CD14-positive monocyte (primary cell): Measurements from ENCODE around the gene DUSP9. TPM values are rescaled to one million over a fixed set of nuclear protein-coding genes. Genes with fewer than 3 reads are reported as not detected.

Experiments used
- DNase-seq, 3 donors: peaks; one replicate each; pipeline ENCODE4 v3.0.0-alpha.2; 2011 to 2022
- H2AFZ ChIP-seq: 2 replicates; pipeline ENCODE4 v1.6.0; 2012; ENCODE audit warnings: mild to moderate bottlenecking, low read depth, low read length, inconsistent platforms; ENCODE audit not compliant: insufficient read depth, poor library complexity, severe bottlenecking
- H3K27ac ChIP-seq, 2 donors: 1 replicate in 1 of 2; 2 replicates in 1 of 2; pipeline ENCODE4 v1.5.1; 2012 to 2013; ENCODE audit warnings: low read length in 2 of 2, control low read depth in 1 of 2, inconsistent platforms in 1 of 2, low read depth in 1 of 2, mild to moderate bottlenecking in 1 of 2
- H3K27me3 ChIP-seq, 2 donors: one replicate each; pipeline versions ENCODE4 v1.6.0 to v1.6.1; 2011 to 2013; ENCODE audit warnings: low read length in 2 of 2; ENCODE audit not compliant: control insufficient read depth in 2 of 2, insufficient read depth in 2 of 2
- H3K36me3 ChIP-seq, 2 donors: replicated peaks in 1 of 2; 1 replicate in 1 of 2; 2 replicates in 1 of 2; pipeline versions ENCODE4 v1.5.1 to v1.6.1; 2012 to 2013; ENCODE audit warnings: low read length in 2 of 2, control low read depth in 1 of 2, inconsistent platforms in 1 of 2, mild to moderate bottlenecking in 1 of 2; ENCODE audit not compliant: insufficient read depth in 2 of 2, control insufficient read depth in 1 of 2
- H3K4me1 ChIP-seq, 2 donors: 1 replicate in 1 of 2; 2 replicates in 1 of 2; pipeline versions ENCODE4 v1.5.1 to v1.6.1; 2012 to 2013; ENCODE audit warnings: low read length in 2 of 2, control low read depth in 1 of 2, inconsistent platforms in 1 of 2, mild to moderate bottlenecking in 1 of 2, moderate library complexity in 1 of 2; ENCODE audit not compliant: insufficient read depth in 2 of 2, control insufficient read depth in 1 of 2
- H3K4me2 ChIP-seq: replicated peaks from 2 replicates; pipeline ENCODE3; 2012; ENCODE audit warnings: low read length, moderate library complexity, mild to moderate bottlenecking; ENCODE audit not compliant: poor library complexity, severe bottlenecking; ENCODE audit errors: extremely low read depth
- H3K4me3 ChIP-seq, 3 experiments: fragments of 200-600 bp in 1 of 3; sonication (generic) in 1 of 3; replicated peaks in 1 of 3; 1 replicate in 2 of 3; 2 replicates in 1 of 3; pipeline ENCODE4 v1.5.1; 2011 to 2013; ENCODE audit warnings: low read length in 3 of 3, mild to moderate bottlenecking in 3 of 3, control low read depth in 2 of 3, low read depth in 2 of 3, inconsistent platforms in 1 of 3, moderate library complexity in 1 of 3
- H3K79me2 ChIP-seq: 2 replicates; pipeline ENCODE4 v1.6.0; 2012; ENCODE audit warnings: mild to moderate bottlenecking, control low read depth, inconsistent platforms, low read length, moderate library complexity; ENCODE audit not compliant: insufficient read depth
- H3K9ac ChIP-seq: 2 replicates; pipeline ENCODE4 v1.6.0; 2017; ENCODE audit warnings: low read length, mild to moderate bottlenecking; ENCODE audit not compliant: insufficient read depth, poor library complexity, severe bottlenecking
- H3K9me3 ChIP-seq, 2 donors: replicated peaks in 1 of 2; 1 replicate in 1 of 2; 2 replicates in 1 of 2; pipeline versions ENCODE4 v1.5.1 to v1.6.1; 2012 to 2013; ENCODE audit warnings: low read length in 2 of 2, control low read depth in 1 of 2; ENCODE audit not compliant: control insufficient read depth in 1 of 2, insufficient read depth in 1 of 2
- H4K20me1 ChIP-seq: 2 replicates; pipeline ENCODE4 v1.6.0; 2012; ENCODE audit warnings: mild to moderate bottlenecking, low read length, control low read depth, moderate library complexity; ENCODE audit not compliant: insufficient read depth
- H3K27ac Mint-ChIP-seq, 7 donors: one replicate each; pipeline ENCODE4 v1.8.0; 2020; ENCODE audit warnings: mild to moderate bottlenecking in 7 of 7, mixed read lengths in 7 of 7, moderate library complexity in 6 of 7, inconsistent platforms in 2 of 7
- H3K27me3 Mint-ChIP-seq, 3 donors: one replicate each; pipeline ENCODE4 v1.8.0; 2021 to 2022; ENCODE audit warnings: low read depth in 3 of 3, mild to moderate bottlenecking in 3 of 3, mixed read lengths in 3 of 3, moderate library complexity in 3 of 3, inconsistent platforms in 1 of 3
- H3K36me3 Mint-ChIP-seq, 2 donors: one replicate each; pipeline ENCODE4 v1.8.0; 2020; ENCODE audit warnings: mixed read lengths in 2 of 2, inconsistent platforms in 1 of 2, mild to moderate bottlenecking in 1 of 2
- H3K4me1 Mint-ChIP-seq: one replicate; pipeline ENCODE4 v1.8.0; 2020; ENCODE audit warnings: mild to moderate bottlenecking, mixed read lengths
- H3K4me3 Mint-ChIP-seq, 2 donors: one replicate each; pipeline ENCODE4 v1.8.0; 2020; ENCODE audit warnings: mild to moderate bottlenecking in 2 of 2, mixed read lengths in 2 of 2, moderate library complexity in 1 of 2
- H3K9me3 Mint-ChIP-seq, 7 donors: one replicate each; pipeline ENCODE4 v1.8.0; 2020 to 2022; ENCODE audit warnings: mixed read lengths in 7 of 7, mild to moderate bottlenecking in 6 of 7, moderate library complexity in 6 of 7, inconsistent platforms in 2 of 7
- CTCF ChIP-seq: fragments of 200-600 bp; IDR thresholded peaks from one replicate; pipeline ENCODE4 v1.8.0; 2022; ENCODE audit warnings: antibody characterized with exemption, mild to moderate bottlenecking
- WGBS: methylation state at CpG from one replicate; pipeline ENCODE4 v1.1.5; 2013; ENCODE audit warnings: missing lambda C conversion rate; ENCODE audit not compliant: insufficient coverage; 5-methylcytosine and 5-hydroxymethylcytosine counted together
- intact Hi-C, 2 donors: fragments of 100-400 bp; cut with micrococcal nuclease; formaldehyde crosslinking; loops; one replicate each; pipeline versions ENCODE4 v1.15.0 to v1.15.1; 2023
- polyA plus RNA-seq, 3 donors: library from polyadenylated mRNA; depleted of rRNA in 1 of 3; unstranded in 2 of 3; stranded (reverse) in 1 of 3; fragments of 300-500 nt in 2 of 3; fragments of >200 nt in 1 of 3; fragmentation: Illumina TruSeq in 2 of 3; gene quantifications; 1 replicate in 2 of 3; 2 replicates in 1 of 3; pipeline ENCODE4 v1.2.3, GENCODE V29; 2012 to 2021

The DUSP9 gene
- polyA plus RNA-seq, 3 donors: not detected

DNA sequence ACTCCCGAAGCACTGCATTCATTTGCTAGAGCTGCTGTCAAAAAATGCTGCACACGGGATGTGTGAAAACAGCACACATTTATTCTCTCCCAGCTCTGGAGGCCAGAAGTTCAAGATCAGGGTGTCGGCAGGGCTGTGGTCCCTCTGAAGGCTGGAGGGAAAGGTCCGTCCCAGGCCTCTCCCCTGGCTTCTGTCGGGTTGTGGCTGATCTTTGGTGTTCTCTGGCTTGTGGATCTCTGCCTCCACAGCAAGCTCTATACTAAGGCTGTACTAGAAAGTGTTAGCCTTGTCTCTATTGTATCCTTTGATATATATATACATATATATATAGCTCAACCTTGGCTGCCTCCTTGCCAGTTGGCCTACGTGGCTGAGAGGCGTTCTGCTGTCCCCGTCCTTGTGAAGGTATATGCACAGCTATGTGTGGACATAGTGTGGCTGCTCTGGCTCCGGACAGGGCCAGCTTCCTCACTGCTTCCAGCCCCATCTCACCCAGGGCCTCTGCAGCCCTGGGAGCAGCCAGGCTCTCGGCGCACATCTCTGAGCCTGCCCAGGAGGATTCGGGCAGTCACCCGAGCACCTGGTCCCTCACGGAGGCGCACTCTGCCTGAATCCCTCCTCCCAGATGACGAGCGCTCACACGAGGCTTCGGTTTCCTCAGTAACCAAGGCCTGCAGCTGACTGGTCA lies 15.0 kb upstream of the DUSP9 start:
- peaks cover 0 to 14% of the 10 kb centered on the region in 2 donors for H3K9me3 ChIP-seq
- H3K36me3 ChIP-seq: no peaks in the 10 kb centered on the region
- no peaks in the 10 kb centered on the region for H4K20me1 ChIP-seq
- no peak for TF ChIP-seq CTCF
- H3K4me3 ChIP-seq: no peak overlapping the region
- H3K27me3 ChIP-seq: no peaks in the 10 kb centered on the region
- intact Hi-C loops: no loop called here
- H3K9me3 Mint-ChIP-seq: peaks cover 0 to 21% (median 9%) of the 10 kb centered on the region in 7 donors
- no peaks in the 10 kb centered on the region for H3K4me1 ChIP-seq
- H3K9ac ChIP-seq: no peak overlapping the region
- no peak overlapping the region for H3K27ac ChIP-seq
- no peaks in the 10 kb centered on the region for H3K36me3 Mint-ChIP-seq
- peak overlapping the region in 1 of 7 donors; percentile 19 for H3K27ac Mint-ChIP-seq
- WGBS: 85% methylated on average over 4 of the region's 19 CpGs
- H3K27me3 Mint-ChIP-seq: peaks cover 2 to 8% (median 7%) of the 10 kb centered on the region in 3 donors
- no peak overlapping the region for H3K4me3 Mint-ChIP-seq
- no peaks in the 10 kb centered on the region for H3K4me1 Mint-ChIP-seq
- H2AFZ ChIP-seq: no peak overlapping the region
- DNase-seq: no peak
- H3K79me2 ChIP-seq: no peaks in the 10 kb centered on the region
- H3K4me2 ChIP-seq: no peak overlapping the region

DNA sequence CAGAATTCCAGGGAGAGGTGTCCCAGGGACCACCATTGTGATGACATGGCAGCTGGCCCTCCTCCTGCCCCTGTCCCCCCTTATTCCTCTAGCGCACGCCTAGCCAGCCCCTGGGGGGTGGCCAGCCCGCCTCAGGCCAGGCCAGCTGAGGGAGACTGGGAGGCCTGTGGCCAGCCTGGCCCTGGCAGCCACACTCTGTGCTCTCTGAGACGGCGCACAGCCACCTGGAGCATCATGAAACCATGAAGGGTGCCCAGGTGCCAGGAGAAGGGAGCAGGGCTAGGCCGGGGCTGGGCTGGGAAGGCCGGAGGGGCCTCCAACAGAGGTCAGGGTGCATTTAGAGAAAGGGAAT lies 14.4 kb upstream of the DUSP9 start:
- Histone ChIP-seq H3K36me3 (no peaks in the 10 kb centered on the region), H3K9me3 (peaks cover 0 to 14% of the 10 kb centered on the region in 2 donors), H3K4me3 (no peak overlapping the region), H2AFZ (no peak overlapping the region), H3K4me1 (no peaks in the 10 kb centered on the region), H3K27me3 (no peaks in the 10 kb centered on the region), H3K79me2 (no peaks in the 10 kb centered on the region), H3K4me2 (no peak overlapping the region), H3K27ac (no peak overlapping the region), H3K9ac (no peak overlapping the region), H4K20me1 (no peaks in the 10 kb centered on the region)
- no peaks in the 10 kb centered on the region for H3K4me1 Mint-ChIP-seq
- intact Hi-C loops: no loop called here
- no peak for DNase-seq
- no peak overlapping the region for H3K4me3 Mint-ChIP-seq
- no peak overlapping the region for H3K27ac Mint-ChIP-seq
- TF ChIP-seq CTCF: no peak
- peaks cover 0 to 21% (median 8%) of the 10 kb centered on the region in 7 donors for H3K9me3 Mint-ChIP-seq
- H3K27me3 Mint-ChIP-seq: peaks cover 2 to 10% (median 7%) of the 10 kb centered on the region in 3 donors
- 95% methylated on average over 4 of the region's 7 CpGs for WGBS
- no peaks in the 10 kb centered on the region for H3K36me3 Mint-ChIP-seq
